ENCODE data around the gene NFE2.
"Not testable (repeated sequence)": the region's sequence is repeated elsewhere in the genome, so short reads cannot be mapped to it uniquely, and the experiment has no call there.

The NFE2 gene

DNA sequence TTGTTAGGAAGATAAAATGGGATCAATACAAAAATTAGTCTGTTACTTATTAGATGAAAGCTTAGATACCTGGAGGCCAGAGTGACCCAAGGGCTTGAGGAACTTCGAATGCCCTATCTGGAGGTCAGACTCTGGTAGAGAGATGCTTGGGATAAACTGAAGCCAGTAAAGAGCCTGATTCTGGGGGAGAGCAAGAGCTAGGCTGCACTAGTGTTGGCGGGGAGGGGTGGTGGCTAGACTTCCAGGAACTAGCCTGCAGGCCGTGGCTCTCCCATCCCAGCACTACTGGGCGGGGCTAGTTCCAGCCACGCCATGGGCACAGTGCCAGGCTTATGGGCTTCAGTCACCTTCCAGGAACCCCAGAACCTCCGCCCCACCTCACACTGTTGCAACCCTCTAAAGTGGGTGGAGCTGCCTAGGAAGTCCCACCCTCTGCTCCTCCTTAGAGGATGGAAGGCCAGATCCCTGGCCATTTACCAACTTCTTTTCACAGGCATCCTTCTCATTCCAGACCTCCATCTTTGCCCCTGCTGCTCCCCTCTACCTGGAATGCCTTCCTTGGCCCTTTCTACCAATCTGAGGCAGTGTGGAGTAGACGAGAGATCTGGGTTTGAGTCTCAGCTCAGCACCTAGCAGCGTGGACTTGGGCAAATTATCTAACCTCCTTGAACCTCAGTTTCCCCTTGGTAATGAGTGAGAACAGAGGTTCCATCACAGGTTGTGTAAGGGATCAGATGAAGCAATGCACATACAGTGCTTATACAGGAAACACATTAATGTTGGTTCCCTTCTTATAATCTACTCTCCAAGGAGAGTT, 6.3 kb upstream of the NFE2 start:
- DNase-seq: no peak

DNA sequence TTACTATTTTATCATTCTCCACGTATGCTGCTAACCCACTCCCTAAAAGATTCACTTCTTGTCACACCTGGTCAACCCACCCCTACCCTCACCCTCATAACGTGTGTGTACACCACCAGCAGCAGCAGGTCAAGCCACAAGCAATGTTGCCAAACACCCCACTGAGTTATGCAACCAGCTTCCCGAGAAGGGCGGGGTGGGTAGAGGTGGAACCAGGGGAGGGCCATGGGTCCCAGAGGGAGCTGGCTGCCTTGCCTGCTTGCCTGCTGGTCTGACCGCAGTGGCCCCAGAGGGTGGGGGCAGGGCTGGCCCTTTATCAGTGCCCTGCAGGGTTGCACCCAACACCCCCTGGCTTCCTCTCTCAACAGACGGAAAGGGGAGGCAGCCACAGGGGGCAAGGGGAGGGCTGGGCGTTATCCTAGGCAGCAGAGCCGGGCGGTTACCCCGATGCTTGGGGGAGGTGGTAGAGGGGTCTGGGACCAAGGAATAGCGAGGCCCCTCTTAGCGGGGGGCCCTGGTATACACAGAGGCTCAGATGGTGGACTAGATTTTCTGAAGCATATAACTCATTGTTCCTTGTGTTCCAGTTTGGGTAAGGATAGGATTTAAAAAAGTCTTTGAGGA, 3.5 kb upstream of the NFE2 start:
- DNase-seq: no peak

DNA sequence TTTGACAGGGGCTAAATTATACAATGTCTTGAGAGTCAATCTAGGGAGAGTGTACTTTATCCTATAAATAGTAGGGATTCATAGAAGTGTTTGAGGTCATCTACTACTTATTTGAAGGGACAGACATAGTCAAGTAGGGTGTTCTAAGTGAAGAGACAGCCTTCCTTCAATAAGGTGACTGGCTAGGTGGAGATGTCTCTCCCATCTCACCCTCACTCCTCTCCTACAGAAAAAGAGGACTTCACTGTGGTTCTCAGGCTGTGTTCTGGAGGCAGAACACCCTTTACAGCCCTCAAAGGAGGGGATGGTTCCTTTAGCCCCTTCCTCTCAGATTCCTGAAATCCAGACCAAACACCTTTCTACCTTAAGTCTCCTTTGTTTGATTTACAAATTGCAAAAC, 2.8 kb upstream of the NFE2 start:
- DNase-seq: no peak

DNA sequence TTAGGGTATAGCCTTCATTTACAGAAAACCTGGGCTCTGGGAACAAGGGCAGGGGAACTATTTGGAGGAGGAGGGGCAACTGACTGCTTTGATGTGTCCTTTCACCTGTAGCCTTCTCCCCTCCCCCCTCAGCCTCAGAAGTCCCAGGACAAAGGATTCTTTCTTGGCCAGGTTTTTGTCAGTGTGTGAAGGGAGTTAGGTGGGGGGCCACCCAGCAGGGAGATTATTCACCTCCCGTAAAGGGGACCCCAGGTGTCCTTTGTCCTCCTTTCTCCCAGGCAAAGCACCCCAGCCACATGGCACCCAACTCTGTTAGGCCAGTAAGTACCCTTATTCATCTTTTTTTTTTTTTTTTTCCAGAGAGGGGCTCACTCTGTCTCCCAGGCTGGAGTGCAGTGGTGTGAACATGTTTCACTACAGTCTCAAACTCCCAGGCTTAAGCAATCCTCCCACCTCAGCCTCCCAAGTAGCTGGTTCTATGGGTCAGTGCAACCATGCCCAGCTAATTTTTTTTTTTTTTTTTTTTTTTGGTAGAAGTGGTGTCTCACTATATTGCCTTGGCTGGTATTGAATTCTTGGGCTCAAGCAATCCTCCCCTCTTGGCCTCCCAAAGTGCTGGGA, 723 bp upstream of the NFE2 start:
- no peak for DNase-seq

DNA sequence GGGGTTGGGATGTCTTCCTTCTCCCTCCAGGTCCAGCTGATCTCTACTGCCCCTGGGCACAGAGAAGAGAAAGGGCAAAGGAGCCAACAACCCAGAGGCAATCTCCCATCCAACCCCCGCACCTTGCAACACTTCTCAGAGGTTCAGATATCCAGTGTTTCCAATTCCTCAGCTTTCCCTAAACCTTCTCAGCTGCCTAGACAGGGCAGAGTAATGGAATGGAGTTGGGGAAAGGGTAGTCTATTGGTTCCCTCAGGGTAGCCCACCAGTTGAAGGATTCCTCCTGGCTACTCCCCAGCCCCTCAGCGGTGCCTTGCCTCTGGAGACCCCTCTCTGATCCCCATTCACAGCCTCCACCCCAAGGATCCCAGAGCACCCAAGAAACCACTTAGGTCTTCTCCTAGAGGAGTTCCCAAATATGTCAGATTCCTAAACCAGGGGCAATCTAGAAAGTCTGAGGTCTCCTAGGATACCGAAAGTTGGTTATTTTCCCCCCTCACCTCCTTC, 537 bp downstream of the NFE2 start:
- no peak for DNase-seq

DNA sequence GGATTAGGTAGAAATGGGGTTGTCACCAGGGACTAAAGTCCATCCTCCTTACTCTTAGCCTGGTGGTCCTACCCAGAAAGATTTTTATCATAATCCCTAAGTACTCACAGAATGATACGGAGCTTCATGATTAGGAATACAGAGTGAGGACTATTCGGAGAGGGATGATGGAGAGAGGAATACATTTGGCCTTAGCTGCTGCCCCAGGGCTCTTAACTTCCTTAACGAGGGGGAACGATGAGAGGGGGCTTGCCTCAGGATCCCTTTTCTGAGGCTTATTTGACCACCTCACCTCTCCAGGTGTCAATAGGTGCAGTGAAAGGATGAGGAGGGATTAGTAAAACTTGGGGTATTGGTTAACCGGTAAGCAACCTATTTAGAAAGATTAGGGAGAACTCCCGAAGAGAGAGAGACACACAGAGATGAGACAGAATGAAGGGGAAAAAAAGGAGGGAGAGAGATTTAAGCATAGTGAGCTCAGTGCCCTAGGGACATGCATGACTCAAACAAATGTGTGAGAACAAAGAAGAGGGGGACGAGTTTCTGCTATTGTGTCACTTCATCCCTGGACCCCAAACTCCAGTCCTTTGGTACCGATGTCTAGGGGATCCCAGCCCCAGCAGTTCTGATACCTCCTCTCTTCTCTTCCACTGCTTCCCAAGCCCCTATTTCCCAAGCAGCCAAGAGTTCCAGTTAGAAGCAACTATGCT, 1.1 kb downstream of the NFE2 start:
- DNase-seq: no peak

DNA sequence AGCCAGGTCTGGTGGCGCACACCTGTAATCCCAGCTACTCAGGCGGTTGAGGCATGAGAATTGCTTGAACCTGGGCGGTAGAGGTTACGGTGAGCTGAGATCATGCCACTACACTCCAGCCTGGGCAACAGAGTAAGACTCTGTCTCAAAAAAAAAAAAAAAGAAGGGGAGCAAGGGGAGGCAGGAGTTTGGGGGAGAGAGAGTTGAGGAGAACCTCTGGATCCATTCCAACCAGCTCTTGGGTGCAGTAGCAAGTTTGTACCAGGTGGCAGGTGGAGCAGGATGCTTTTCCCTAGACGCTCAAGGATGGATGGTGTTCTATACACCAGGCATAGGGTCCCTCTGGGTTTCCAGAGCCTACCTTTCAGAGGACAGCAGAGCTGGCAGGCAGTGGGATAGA, 1.9 kb downstream of the NFE2 start:
- DNase-seq: no peak

DNA sequence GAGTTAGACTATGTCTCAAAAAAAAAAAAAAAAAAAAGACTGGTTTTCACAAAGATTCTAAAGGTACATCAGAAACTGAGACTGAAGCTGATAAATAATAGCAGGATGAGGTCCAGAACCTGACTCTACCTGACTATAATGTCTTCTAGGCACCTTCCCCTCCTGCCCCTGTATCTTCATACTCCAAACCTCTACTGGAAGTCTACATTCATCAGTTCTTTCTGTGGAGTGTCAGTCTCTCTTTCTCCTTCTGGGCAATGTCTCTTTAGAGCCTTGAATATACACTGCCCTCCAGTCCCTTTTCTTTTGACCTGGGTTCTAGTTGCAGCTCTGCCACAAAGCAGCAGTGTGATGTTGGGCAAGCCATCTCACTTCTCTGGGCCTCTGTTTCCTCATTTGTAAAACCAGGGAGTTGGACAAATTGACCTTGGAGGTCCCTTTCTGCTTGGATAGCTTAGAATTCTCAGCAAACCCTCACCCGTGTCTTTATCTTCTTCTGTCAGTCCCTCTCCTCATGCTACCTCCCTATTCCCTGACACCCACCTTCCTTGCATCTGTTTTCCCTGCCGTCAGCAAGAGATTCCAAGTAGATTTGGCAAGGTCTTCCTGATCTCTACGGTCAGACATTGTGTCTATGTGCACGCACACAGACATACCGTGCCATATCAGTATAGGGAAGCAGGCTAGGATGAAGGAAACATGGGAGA, 4.3 kb downstream of the NFE2 start:
- DNase-seq: no peak

DNA sequence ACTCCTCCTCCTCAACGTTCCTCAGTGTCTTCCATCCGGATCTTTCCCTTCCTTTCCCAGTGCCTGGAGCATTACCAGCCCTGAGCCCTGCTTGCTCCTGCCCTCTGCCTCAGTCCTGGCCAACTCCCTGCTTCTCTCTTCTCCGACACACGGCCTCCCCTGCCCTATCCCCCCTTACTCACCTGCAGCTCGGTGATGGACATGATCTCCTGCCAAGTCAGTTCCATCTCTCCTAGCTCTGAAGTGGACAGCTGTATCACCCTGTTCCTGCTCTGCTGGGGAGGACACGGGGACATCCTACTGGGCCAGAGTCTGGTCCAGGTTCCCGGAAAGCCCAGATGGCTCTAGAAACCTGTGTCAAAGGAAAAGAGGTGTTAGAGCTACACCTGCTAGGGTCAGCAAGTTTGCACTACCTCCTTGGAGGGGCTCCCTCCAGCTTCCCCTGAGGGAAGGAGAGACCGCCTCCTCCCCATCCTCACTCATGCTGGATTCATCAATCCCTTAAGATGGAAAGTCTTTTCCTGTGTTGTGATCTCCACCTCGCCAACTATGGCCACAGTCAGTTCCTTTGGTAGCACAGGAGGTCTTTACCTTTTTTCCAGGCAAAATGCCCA, 5.8 kb downstream of the NFE2 start:
- DNase-seq: no peak

DNA sequence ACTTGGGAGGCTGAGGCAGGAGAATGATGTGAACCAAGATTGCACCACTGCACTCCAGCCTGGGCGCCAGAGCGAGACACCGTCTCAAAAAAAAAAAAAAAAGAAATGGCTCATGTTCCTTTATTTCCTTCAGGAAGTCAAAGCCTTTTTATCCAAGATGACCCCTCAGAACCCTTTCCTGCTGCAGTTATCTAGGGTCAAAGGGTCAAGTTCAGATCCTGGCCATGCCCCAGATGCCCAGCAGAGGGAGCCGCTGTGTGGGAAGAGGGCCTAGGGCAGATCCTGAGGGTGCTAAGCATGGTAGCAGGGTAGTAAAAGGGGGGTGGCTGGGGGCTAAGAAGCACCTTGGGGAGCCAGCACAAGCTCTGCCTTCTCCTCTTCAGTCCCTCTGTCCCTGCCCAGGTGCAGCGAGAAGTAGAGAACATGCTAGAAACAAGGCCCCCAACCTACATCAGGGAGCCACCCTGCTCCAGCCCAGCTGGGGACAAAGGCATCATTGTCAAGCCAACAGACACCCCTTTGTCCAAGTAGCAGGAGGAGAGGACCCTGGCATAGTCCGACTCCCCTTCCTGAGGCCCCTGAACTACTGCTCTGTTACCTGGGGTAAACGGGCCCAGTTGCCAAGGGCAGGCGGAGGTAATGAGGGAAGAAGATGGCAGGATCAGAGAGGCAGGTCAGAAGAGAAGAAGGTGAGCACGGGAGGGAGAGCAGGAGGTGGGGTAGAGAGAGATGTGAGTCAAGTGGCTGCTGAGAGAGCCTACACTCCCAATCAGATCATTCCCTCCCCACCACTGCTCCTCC, 6.5 kb downstream of the NFE2 start:
- DNase-seq: no peak

DNA sequence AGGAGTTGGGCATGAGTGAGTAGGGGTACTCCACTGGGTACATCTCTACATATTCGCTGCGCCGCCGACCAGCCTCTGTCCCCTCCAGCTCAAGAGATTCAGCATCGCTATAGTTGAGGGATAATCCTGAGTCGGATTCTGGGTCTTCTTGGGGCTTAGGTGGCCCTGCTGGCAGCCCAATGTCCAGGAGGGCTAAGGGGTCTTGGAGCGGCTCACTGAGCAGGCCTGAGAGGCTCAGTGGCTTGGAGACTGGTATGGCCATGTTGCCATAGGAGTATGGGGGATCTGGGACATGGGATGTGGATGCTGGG, 7.9 kb downstream of the NFE2 start:
- DNase-seq: no peak

DNA sequence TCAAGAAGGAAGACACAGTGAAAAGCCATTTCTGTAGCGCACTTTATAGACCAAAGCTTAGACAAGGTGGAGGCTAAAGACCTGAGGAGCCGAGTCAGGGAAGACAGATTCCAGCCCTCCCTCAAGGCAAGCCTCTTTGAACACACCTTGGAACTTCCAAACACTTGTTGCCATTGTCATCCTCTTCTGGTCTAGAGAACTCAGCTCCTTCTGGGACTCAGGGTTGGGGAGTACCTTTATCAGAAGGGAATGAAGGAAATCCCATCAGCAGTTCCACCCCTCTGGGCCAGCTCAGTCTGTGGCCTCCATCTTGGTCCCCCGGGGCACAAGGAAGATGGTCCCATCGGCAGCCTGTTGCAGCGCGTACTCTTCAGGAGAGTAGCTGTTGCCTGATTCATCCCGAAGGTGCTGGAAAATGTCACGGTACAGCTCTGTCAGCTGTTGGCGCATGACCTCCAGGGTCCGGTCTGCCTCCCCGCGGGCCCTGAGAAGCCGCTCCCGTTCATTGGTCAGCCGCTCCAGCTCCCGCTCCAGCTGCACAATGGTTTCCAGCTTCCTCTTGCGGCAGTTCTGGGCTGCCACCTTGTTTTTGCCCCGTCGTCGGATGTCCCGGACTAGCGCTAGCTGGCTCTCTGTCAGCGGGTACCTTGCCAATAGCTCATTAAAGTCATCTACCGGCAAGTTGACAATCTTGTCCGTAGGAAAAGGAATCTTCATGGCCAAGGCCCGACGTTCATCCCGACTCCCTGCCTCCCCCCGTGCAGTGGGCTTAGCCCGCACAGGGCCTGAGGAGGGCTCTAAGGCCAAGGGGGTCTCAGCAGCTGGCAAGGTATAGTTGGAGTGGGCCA, 8.5 kb downstream of the NFE2 start:
- no peak for DNase-seq

DNA sequence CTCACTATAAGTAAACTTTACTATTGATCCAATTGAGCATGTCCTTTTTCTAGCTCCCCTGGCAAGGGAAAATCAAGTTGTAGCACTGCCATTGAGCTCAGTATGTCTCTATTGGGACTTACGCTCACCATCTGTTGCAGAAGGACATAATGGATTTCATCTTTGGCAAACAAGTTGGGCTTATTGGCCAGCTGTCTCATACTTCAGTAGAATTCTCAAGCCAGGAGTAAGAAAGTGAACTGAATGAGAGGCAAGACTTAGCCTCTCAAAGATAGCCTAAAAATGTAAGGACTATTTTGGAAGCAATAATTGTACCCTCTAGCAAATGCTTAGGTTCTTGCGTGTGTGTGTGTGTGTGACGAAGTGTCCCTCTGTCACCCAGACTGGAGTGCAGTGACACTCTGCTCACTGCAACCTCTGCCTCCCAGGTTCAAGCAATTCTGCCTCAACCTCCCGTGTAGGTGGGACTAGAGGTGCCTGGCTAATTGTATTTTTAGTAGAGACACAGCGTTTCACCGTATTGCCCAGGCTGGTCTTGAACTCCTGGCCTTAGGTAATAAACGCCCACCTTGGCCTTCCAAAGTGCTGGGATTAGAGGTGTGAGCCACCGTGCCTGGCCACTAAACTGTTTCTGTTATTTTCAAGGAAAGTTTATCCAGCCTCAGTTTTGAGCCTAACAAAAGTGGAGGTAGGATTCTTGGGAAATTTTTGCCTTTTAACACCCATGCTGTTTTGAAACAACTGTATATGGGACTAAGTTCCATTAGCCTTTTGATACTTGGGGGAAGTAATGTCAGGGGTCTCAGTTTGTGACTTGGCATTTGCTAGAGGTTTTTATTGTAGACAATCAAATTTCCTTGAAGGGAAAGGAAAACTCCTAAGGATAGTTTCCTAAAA, 13.3 kb downstream of the NFE2 start:
- peak; percentile 56 to 81 for DNase-seq

DNA sequence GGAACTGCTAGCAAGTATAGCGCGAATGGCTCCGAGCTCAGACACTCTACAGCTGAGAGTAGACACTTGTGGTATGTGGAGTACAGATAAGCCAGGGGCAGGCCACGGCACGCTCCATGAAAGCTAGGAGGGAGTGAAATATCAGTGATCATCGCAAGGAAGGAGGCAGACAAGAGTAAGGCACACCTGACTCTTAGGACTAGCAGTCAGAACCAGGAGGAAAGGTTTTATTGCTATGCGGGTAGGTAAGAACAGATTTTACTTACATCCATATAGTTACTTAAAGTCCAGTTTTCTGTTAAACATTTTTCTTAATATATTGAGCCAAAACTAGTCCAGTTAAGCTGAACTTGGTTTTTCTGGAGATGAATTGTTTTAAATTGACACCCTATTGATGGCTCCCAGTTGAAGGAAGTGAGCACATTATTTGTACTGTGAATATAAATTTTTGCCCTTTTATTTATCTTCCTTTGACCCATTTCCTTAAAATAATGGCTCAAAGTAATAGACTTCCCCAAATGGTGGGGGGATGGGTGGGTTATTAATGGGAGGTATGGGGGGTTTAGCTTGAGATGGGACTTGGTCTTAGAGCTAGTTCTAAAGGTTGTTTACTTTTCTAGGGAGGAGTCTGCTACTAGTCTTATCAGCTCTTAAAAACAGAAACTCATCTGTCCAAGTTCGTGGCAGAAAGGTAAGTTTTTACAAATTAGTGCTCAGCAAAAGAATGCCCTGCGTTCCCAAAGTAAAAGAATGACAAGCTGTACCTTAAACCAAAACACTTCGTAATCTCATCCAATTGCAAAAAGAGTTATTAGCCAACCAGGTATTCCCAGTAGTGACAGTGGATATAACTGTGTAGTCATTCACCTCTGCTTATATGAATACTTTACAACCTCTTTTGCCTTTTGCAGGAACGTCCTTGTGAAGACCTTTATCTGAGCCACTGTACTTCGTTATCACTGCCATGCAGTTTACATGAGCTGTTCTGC, 14.5 kb downstream of the NFE2 start:
- peak in 1 of 2 experiments; percentile 28 for DNase-seq

DNA sequence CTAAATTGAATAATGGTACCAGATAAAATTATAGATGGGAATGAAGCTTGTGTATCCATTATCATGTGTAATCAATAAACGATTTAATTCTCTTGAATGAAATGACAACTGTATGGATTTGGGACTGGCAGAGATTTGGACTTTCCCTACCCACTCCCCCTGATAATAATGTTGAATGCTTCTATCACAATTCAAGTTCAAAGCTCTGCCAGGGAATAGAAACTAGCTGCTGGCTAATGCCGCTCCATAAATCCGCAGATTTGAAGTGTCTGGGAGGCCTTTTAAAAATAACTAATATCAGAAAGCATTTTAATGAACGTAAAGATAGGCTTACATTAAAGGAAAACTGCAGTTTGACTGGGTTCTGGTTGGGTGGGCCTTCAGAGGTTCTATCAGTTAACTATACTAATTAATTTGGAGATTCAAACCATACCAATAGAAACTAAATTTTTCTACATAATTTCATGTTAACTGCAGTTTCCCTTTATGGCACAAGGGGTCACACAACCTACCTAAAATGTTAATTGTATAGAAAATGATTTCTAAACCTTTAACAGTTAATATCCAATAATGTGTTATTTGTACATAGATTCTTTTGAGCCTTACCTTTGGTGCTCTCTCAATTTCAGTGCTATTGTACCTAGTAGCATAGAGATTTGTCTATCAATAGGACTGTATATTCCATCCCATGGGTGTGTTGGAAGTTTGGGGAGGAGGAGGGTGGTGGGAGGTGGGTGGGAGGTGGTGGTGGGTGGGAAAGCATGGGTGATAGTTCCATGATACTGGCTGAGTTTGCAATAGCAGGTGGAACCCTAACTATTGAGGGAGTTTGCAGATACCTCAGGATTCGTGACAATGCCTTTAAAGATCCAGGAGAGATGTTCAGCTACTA, 15.4 kb downstream of the NFE2 start:
- DNase-seq: no peak

DNA sequence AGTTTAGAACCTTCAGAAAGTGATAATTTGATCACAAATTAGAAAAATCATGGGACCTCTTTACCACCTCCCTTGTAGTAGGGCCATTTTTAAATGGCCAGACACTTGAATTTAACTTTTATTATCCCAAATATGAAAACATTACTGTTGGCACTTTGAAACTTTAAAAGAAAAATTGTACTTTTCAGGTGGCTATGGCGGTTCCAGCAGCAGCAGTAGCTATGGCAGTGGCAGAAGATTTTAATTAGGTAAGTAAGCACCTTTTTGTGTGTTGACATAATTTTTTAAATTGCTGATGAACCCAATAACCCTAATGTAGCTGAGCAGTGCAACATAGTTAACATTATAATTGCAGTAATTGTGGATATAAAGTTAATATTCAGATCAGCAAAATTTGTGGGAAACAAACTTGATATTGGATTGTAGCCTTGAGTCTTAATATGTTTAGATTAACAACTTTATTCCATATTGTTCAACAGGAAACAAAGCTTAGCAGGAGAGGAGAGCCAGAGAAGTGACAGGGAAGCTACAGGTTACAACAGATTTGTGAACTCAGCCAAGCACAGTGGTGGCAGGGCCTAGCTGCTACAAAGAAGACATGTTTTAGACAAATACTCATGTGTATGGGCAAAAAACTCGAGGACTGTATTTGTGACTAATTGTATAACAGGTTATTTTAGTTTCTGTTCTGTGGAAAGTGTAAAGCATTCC, 16.6 kb downstream of the NFE2 start:
- DNase-seq: not testable (repeated sequence)

Data from NCI-H524 (cell line).